Stimulated activated CD8-positive, alpha-beta memory T cell treated with anti-CD3 and anti-CD28 coated beads, Interleukin-15, amount 100 ng/mL, for 4 hours (primary cell): Measurements from ENCODE around the gene ARHGAP10.

Experiments used
- DNase-seq, 2 donors: peaks; one replicate each; pipeline ENCODE4 v3.0.0-alpha.2; 2020; ENCODE audit warnings: low read depth in 2 of 2

ARHGAP10 gene, protein sequence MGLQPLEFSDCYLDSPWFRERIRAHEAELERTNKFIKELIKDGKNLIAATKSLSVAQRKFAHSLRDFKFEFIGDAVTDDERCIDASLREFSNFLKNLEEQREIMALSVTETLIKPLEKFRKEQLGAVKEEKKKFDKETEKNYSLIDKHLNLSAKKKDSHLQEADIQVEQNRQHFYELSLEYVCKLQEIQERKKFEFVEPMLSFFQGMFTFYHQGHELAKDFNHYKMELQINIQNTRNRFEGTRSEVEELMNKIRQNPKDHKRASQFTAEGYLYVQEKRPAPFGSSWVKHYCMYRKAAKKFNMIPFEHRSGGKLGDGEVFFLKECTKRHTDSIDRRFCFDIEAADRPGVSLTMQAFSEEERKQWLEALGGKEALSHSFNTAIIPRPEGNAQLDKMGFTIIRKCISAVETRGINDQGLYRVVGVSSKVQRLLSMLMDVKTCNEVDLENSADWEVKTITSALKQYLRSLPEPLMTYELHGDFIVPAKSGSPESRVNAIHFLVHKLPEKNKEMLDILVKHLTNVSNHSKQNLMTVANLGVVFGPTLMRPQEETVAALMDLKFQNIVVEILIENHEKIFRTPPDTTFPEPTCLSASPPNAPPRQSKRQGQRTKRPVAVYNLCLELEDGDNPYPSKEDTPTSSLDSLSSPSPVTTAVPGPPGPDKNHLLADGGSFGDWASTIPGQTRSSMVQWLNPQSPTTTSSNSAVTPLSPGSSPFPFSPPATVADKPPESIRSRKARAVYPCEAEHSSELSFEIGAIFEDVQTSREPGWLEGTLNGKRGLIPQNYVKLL

GRCh38 chr4:147731580-147732517 is at the start of gene ARHGAP10:
Gene ARHGAP10 (plus strand): TSS chr4:147732088. CDS start chr4:147732302, 214 bp downstream.
- peak; percentile 46 to 59 for DNase-seq

DNA sequence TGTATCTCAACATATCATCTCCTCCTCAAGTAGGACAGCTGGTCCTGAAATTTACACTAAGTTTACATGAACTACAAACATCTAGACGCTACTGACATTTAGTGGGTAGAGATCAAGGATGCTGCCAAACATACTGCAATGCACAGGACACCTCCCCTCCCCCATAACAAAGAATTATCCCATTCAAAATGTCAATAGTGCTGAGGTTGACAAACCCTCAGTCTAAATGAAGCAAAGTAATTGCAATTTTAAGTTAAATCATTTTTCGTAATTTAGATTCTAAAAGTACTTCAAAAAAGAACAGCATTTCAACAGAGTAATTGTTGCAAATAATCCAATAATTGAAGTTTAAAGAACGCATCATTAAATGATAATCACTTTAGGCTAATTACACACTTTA is 49.1 kb upstream of the ARHGAP10 start:
- DNase-seq: no peak

DNA sequence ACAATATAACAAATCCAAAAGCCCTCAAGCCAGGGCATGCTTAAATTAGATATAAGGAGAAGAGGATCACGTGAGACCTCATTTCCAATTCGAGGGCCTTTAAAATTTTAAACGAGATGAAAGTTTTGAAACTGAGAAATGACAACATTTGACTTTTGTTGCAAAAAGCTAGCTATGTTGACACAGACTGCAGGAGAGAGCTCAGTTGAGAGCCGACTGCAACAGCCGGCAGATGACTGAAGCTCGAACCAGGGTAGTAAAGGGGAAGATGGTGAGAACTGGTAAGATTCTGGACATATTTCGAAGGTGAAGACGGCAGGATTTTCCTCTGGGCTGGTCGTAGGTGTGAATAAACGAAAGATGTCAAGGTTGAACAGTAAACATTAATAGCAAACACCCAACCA is 48.7 kb upstream of the ARHGAP10 start:
- DNase-seq: no peak

GRCh38 chr4:147683717-147684700 is 47.9 kb upstream of the ARHGAP10 start, which contains the start of gene PRMT9:
Gene PRMT9 (minus strand): TSS chr4:147684163. CDS start chr4:147683987, 176 bp downstream.
- peak; percentile 75 to 78 for DNase-seq

- DNase-seq: no peak
Measured at GRCh38 chr4:147689067-147689466, 42.8 kb upstream of the ARHGAP10 start.

- DNase-seq: no peak
Measured at GRCh38 chr4:147691820-147692219, 40.1 kb upstream of the ARHGAP10 start.

- DNase-seq: no peak
Measured at GRCh38 chr4:147693218-147693617, 38.7 kb upstream of the ARHGAP10 start.

DNA sequence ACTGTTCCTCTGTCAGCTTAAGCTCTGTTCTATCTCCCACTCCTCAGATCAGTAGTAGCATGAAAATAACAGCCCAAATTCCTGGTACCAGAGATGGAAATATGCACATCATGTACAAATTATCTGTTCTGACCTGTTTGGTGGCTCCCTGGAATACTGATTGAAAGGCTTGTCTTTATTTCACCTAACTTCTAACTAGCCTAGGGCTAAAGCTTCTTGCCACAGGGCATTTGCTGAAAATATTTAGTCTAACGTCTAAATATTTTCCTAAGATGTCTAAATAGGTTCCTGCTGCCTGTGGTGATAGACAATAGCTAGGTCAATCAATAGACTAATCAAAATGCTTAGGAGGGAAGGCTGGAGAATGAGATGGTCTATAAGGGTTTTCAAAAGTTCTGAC is 35.0 kb upstream of the ARHGAP10 start:
- no peak for DNase-seq

- no peak for DNase-seq
Measured at GRCh38 chr4:147704846-147705245, 27.0 kb upstream of the ARHGAP10 start.

DNA sequence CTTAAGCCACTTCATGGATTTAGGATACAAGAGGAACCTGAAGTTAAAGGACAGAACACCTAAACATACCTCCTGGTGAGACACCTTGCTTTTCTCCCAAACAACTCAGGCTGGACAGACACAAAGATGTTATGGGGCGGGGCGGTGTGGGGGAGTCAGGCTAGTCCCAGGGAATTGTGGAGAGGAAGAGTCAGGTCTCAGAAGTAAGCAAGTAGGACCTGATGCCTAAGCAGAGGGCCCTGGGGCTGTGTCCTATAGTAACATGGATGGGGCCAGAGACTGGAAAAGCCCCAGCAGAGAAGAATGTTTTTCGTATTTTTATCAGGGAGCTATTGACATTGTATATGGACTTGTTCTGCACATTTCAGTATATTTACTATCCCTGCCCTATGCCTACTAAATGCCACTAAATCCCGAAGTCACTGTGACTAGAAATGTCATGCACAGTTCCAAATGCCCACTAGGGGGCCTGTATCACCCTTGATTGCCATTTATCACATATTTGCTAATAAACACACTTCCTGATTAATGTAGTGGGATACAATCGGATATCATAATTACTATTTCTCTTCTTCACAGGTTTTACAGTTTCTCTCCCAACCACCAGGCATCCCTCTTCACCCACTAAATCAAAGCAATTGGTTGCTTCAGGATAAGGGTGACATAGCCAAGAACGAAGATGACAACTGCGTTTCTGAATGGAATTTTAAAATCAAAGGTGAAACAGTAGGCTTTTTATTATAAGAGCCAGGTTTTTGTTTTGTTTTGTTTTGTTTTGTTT is 23.8 kb upstream of the ARHGAP10 start:
- peak in 1 of 2 donors; percentile 21 for DNase-seq

DNA sequence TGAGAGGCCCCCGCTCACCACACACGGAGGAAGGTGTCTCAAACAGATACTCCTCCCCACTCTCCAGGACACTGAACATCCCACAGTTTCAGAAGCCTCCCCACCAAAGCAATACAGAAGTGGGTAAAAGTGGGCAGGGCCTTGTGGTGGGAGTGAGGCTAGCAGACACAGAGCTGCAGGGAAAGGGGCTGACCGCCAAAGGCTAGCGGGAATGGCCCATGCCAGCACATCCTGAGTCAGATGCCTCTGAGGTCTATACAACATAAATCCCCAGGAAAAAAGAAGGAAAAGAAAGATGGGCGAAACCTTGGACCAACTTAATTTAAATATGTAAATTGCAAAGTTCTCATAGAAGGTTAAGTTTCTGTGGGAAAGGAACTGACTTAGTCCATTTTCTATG is 21.9 kb upstream of the ARHGAP10 start:
- no peak for DNase-seq

GRCh38 chr4:147714575-147715401 is 17.1 kb upstream of the ARHGAP10 start:
- DNase-seq: no peak

DNA sequence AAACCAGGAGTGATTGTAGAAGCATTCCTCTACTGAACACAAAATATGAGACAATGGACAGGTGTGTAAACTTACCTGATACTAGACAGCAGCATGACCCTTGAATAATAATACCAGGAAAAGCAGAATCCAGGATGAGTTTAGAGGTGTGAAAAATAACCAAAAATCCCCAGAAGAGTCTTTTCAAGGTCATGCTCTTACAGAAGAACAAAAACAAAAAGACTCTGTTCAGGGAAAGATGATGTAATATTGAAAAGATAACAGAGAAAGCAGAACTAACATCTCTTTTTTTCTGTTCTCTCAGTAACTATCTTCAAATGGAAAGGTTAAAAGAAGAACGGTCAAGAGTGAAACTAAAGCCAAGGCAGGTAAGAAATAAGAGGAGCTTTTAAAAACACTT is 14.0 kb upstream of the ARHGAP10 start:
- DNase-seq: no peak

DNA sequence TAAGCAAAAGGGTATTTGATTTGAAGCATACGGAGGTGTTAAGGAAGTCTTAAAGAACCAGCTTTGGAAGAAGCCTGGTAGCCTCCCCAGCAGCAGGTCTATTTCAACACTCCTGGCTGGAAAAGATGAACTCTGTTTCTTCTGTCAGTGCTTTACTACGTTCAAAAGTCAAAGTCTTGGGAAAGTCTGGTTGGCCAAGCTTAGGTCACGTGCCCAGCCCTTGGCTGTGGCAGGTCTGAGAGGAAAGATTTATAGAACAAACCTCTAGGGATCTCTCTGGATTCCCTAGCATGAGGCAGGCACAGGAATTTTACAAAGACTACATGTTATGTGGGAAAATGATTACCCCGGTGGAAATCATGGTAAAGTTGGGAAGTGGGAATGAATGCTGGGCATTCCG is 8.6 kb upstream of the ARHGAP10 start:
- no peak for DNase-seq

- no peak for DNase-seq
Measured at GRCh38 chr4:147724468-147725201, 7.3 kb upstream of the ARHGAP10 start.

DNA sequence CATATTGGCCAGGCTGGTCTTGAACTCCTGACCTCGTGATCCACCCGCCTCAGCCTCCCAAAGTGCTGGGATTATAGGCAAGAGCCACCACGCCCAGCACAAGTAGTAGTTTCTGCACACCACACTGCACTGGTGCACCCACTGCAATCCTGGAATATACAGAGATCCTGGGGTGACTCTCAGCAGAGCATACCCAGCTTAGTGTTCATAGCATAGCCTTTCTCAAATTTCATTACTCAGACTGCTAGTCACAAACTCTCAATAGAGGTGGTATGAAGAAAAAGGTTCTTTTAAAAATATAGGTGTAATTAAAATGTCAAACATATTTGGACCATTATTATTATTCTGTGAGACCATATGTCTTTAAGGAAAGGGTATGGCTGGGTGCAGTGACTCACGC is 6.2 kb upstream of the ARHGAP10 start:
- DNase-seq: no peak

DNA sequence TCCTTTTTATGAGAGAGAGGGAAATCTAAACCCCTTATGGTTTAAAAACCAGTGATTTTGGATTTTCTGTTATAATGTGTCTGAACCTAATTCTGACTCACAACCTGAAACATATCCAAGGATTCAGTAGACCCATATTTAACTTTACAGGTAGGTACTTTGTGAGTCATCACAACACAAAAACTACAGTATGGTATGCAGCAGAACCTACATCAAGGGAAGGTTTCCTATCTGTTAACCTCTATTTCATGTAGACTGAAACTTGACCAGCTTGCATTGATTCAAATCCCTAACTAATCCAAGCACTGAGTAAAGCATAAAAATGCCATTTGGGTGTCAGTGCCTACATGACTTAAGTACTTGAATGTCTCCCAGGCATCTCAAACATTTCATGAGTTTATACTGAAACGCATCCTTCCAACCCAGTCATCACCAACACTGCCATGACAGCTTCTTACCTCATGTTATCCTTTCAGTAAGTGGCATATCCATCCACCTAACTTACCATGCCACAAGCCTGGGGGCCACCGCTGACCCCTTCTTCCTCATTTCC is 4.3 kb upstream of the ARHGAP10 start:
- DNase-seq: no peak

GRCh38 chr4:147730333-147730732 is 1.6 kb upstream of the ARHGAP10 start:
- DNase-seq: no peak
